WTC11 (cell line): ENCODE measurements around the gene AURKAIP1.

Experiments
- ELF4 ChIP-seq: sonication (generic); formaldehyde crosslinking; IDR thresholded peaks from 2 replicates; pipeline ENCODE4 v1.8.1; 2022; ENCODE audit warnings: low read depth, mild to moderate bottlenecking, moderate library complexity, missing genetic modification reagents
- JUN ChIP-seq: sonication (generic); formaldehyde crosslinking; IDR thresholded peaks from 2 replicates; pipeline ENCODE4 v1.8.0; 2023; ENCODE audit warnings: mild to moderate bottlenecking, missing genetic modification reagents
- NFATC4 ChIP-seq: fragments of 250-450 bp; sonication (Bioruptor Pico); IDR thresholded peaks from 2 replicates; pipeline ENCODE4 v1.9.0; 2021; ENCODE audit warnings: mild to moderate bottlenecking
- NR3C1 ChIP-seq: sonication (generic); formaldehyde crosslinking; conservative IDR thresholded peaks from 2 replicates; pipeline ENCODE4 v1.8.1; 2023; ENCODE audit warnings: low read depth, mild to moderate bottlenecking, missing genetic modification reagents
- RELA ChIP-seq: sonication (generic); formaldehyde crosslinking; IDR thresholded peaks from 2 replicates; pipeline ENCODE4 v1.8.1; 2022; ENCODE audit warnings: missing genetic modification reagents, mild to moderate bottlenecking, borderline replicate concordance
- TCF7 ChIP-seq: sonication (generic); formaldehyde crosslinking; IDR thresholded peaks from 2 replicates; pipeline ENCODE4 v1.8.0; 2022; ENCODE audit warnings: mild to moderate bottlenecking, low read depth, missing genetic modification reagents, moderate library complexity
- TF ChIP-seq, protein P1 (sequence below): fragments of 200-600 bp; IDR thresholded peaks from 2 replicates; pipeline ENCODE4 v1.8.0; 2022; ENCODE audit warnings: antibody characterized with exemption
- TF ChIP-seq, protein P2 (sequence below): sonication (generic); formaldehyde crosslinking; IDR thresholded peaks from 2 replicates; pipeline ENCODE4 v1.8.1; 2022; ENCODE audit warnings: mild to moderate bottlenecking, moderate library complexity, missing genetic modification reagents
- TF ChIP-seq, protein P3 (sequence below): sonication (generic); formaldehyde crosslinking; IDR thresholded peaks from 2 replicates; pipeline ENCODE4 v1.8.1; 2022; ENCODE audit warnings: low read depth, missing genetic modification reagents, borderline replicate concordance
- TF ChIP-seq, protein P4 (sequence below): fragments of 250-450 bp; sonication (Bioruptor Pico); IDR thresholded peaks from 2 replicates; pipeline ENCODE4 v1.9.0; 2021; ENCODE audit warnings: mild to moderate bottlenecking
- TF ChIP-seq, protein P5 (sequence below): sonication (generic); formaldehyde crosslinking; IDR thresholded peaks from 2 replicates; pipeline ENCODE4 v1.8.0; 2022; ENCODE audit warnings: mild to moderate bottlenecking, missing genetic modification reagents
- TF ChIP-seq, protein P6 (sequence below): sonication (generic); formaldehyde crosslinking; conservative IDR thresholded peaks from 2 replicates; pipeline ENCODE4 v1.8.1; 2022; ENCODE audit warnings: mild to moderate bottlenecking, missing genetic modification reagents
- TF ChIP-seq, protein P7 (sequence below): sonication (generic); formaldehyde crosslinking; IDR thresholded peaks from 2 replicates; pipeline ENCODE4 v1.8.1; 2023; ENCODE audit warnings: mild to moderate bottlenecking, missing genetic modification reagents, moderate library complexity

DNA sequence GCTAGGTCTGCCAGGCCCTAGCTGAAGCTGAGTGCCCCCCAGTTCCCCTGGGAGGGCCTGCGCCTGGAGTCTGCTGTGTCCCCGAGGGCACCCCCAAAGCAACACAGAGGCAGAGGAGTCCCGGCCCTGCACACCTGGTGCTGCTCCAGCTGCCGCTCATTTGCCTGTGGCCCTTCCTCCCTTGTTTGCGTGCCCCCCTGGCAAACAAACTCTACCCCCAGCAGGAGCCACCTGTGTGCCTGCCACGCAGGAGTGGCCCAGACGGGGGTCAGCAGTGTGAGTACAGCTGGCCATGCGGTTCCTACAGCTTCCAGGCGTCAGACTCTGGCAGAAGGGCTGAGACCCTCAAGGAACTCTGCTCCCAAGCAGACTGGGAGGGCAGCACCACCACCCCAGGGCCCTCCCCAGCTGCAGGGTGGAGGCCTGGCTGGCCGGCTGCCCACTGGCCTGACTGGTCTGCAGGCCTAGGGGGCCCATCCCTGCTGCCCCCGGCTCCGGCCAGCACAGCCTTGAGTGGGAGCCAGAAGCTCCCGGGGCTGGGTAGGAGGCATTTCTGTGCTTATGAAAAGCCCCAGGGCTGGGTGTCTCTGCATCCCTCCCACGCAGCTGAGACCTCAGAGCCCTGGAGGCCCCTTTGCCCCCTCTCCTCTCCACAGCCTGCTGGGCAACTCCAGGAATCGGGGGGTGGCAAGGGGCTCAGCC lies 44.5 kb downstream of the AURKAIP1 start:
- TF ChIP-seq JUN (CRISPR knock-in tag) (no peak), NR3C1 (CRISPR knock-in tag) (no peak), TCF7 (CRISPR knock-in tag) (no peak), NFATC4 (no peak), ELF4 (CRISPR knock-in tag) (no peak), RELA (CRISPR knock-in tag) (no peak)
- TF ChIP-seq, protein P1, sequence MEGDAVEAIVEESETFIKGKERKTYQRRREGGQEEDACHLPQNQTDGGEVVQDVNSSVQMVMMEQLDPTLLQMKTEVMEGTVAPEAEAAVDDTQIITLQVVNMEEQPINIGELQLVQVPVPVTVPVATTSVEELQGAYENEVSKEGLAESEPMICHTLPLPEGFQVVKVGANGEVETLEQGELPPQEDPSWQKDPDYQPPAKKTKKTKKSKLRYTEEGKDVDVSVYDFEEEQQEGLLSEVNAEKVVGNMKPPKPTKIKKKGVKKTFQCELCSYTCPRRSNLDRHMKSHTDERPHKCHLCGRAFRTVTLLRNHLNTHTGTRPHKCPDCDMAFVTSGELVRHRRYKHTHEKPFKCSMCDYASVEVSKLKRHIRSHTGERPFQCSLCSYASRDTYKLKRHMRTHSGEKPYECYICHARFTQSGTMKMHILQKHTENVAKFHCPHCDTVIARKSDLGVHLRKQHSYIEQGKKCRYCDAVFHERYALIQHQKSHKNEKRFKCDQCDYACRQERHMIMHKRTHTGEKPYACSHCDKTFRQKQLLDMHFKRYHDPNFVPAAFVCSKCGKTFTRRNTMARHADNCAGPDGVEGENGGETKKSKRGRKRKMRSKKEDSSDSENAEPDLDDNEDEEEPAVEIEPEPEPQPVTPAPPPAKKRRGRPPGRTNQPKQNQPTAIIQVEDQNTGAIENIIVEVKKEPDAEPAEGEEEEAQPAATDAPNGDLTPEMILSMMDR, result no peak
- TF ChIP-seq, protein P2, sequence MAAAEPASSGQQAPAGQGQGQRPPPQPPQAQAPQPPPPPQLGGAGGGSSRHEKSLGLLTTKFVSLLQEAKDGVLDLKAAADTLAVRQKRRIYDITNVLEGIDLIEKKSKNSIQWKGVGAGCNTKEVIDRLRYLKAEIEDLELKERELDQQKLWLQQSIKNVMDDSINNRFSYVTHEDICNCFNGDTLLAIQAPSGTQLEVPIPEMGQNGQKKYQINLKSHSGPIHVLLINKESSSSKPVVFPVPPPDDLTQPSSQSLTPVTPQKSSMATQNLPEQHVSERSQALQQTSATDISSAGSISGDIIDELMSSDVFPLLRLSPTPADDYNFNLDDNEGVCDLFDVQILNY, result no peak
- TF ChIP-seq, protein P3, sequence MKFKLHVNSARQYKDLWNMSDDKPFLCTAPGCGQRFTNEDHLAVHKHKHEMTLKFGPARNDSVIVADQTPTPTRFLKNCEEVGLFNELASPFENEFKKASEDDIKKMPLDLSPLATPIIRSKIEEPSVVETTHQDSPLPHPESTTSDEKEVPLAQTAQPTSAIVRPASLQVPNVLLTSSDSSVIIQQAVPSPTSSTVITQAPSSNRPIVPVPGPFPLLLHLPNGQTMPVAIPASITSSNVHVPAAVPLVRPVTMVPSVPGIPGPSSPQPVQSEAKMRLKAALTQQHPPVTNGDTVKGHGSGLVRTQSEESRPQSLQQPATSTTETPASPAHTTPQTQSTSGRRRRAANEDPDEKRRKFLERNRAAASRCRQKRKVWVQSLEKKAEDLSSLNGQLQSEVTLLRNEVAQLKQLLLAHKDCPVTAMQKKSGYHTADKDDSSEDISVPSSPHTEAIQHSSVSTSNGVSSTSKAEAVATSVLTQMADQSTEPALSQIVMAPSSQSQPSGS (CRISPR knock-in tag), result no peak
- TF ChIP-seq, protein P4, sequence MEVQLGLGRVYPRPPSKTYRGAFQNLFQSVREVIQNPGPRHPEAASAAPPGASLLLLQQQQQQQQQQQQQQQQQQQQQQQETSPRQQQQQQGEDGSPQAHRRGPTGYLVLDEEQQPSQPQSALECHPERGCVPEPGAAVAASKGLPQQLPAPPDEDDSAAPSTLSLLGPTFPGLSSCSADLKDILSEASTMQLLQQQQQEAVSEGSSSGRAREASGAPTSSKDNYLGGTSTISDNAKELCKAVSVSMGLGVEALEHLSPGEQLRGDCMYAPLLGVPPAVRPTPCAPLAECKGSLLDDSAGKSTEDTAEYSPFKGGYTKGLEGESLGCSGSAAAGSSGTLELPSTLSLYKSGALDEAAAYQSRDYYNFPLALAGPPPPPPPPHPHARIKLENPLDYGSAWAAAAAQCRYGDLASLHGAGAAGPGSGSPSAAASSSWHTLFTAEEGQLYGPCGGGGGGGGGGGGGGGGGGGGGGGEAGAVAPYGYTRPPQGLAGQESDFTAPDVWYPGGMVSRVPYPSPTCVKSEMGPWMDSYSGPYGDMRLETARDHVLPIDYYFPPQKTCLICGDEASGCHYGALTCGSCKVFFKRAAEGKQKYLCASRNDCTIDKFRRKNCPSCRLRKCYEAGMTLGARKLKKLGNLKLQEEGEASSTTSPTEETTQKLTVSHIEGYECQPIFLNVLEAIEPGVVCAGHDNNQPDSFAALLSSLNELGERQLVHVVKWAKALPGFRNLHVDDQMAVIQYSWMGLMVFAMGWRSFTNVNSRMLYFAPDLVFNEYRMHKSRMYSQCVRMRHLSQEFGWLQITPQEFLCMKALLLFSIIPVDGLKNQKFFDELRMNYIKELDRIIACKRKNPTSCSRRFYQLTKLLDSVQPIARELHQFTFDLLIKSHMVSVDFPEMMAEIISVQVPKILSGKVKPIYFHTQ, result no peak
- TF ChIP-seq, protein P5, sequence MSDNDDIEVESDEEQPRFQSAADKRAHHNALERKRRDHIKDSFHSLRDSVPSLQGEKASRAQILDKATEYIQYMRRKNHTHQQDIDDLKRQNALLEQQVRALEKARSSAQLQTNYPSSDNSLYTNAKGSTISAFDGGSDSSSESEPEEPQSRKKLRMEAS (CRISPR knock-in tag), result no peak
- TF ChIP-seq, protein P6, sequence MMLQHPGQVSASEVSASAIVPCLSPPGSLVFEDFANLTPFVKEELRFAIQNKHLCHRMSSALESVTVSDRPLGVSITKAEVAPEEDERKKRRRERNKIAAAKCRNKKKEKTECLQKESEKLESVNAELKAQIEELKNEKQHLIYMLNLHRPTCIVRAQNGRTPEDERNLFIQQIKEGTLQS (CRISPR knock-in tag), result no peak
- TF ChIP-seq, protein P7, sequence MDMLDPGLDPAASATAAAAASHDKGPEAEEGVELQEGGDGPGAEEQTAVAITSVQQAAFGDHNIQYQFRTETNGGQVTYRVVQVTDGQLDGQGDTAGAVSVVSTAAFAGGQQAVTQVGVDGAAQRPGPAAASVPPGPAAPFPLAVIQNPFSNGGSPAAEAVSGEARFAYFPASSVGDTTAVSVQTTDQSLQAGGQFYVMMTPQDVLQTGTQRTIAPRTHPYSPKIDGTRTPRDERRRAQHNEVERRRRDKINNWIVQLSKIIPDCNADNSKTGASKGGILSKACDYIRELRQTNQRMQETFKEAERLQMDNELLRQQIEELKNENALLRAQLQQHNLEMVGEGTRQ (CRISPR knock-in tag), result no peak
